SK-N-DZ (cell line): ENCODE results near the gene MUSK.
"Not testable (repeated sequence)": the region's sequence is repeated elsewhere in the genome, so short reads cannot be mapped to it uniquely, and the experiment has no call there.

Experiments used
- DNase-seq: peaks from one replicate; pipeline ENCODE4 v3.0.0-alpha.2; 2015; ENCODE audit warnings: low spot score

The MUSK gene

DNA sequence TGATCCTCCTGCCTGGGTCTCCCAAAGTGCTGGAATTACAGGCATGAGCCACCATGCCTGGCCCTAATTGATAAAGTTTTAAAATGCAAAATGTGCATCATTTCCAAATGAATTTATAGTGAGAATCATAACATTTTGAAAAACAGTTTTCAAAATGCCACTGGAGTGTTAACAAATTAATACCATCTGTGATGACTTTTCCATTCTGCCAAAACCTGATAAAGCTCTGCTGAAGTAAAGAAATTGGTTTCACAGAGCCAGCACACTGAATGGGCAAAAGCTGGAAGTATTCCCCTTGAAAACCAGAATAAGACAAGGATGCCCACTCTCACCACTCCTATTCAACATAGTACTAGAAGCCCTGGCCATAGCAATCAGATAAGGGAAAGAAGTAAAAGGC lies 89.6 kb downstream of the MUSK start:
- no peak for DNase-seq

DNA sequence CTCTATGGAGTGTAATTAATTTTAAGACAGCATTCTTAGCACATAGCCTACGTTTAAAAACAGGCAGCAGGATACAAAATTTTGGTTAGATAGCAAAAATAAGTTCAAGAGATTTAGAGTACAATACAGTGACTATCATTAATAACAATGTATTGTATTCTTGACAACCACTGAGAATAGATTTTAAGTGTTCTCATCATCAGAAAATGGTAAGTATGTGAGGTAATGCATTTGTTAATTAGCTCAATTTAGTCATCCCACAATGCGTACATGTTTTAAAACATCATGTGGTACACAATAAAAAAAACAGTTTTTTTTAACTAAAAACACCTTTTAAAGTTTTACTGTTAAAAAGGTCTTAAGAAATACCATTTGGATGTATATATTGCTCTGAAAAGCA lies 94.2 kb downstream of the MUSK start:
- DNase-seq = no peak

DNA sequence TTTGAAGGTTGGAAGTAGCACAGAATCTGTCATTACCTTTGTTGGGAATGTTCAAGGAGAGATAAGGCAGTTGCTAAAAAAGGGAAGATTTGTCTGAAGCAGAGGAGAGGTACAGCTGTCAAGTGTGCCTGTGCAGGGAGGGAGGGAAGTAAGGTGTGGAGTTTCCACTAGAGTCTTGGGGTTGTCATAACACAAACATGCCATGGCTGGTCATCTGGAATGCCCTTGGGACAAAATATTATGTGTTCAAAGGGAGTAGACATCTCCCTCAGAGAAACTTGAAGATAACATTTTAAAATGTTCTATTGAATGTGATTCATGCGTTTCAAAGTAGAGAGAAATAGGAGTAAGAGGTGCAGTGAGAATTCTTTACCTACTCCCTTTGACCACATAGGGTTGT lies 95.0 kb downstream of the MUSK start:
- DNase-seq = no peak

DNA sequence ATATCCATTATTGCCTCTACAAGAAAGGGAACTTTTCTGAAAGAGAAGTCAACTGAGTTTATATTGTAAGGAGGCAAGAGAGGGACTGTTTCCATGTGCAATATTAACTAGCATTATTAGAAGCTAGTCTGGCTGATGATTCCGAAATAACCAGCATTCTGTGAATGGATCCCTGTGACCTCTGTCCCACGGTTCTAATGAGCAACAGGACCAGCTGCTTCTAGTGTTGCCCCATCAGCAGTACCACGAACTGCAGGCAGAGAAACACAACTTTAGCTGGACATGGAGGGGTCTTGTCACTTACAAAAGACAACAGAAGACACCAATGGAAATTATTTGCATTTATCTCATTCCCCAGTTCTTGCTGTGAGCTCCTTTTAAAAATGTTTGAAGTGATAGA lies 95.4 kb downstream of the MUSK start:
- DNase-seq = no peak

DNA sequence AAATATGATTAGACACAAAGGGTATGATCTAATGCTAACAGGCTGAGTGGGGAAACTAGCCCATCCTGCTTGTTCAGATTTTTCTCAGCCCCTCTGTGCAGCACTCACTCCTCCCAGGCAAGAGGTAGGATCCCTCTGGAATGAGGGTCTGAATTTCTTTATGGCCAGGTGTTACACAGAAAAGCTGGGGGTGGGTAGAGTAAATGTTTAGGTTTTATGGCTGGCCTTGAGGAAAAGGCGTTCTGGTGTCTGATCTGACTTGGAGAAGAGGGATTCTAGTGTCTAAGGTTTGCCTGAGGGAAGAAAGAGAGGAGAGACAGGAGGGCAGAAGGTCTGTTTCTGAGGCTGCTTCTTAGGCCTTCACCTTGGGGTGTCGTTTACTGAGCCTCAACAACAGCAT lies 97.3 kb downstream of the MUSK start:
- no peak for DNase-seq

DNA sequence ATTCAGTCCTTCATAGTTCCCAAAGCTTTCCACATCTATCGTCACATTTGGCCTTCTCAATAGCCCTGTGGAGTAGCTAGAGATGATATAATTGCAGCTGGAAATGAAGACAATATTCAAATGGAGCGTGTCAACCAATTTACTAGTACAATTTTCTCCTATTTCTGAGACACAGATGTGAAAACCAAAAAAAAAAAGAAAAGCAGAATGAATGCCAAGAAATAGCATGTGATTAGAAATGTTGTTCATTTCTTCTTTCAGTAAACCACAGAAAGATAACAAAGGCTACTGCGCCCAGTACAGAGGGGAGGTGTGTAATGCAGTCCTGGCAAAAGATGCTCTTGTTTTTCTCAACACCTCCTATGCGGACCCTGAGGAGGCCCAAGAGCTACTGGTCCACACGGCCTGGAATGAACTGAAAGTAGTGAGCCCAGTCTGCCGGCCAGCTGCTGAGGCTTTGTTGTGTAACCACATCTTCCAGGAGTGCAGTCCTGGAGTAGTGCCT lies 99.0 kb downstream of the MUSK start:
- no peak for DNase-seq

DNA sequence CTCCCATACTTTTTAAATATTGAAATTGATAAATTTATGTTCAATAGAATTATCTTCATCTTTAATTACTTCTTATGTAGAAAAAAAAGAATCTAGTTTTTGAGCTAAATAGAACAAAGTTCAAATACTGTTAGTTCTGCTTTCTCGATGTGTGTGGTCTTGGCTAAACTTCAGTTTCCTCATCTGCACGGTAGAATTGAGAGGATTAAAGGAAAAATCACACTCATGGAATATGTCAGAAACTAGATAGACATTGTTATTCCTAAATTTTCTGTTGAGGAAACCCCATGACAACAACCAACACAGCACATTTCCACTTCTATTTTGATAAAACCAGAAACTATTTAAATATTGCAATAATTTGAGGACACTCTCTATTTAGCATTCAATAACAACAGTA lies 100.3 kb downstream of the MUSK start:
- DNase-seq = no peak

DNA sequence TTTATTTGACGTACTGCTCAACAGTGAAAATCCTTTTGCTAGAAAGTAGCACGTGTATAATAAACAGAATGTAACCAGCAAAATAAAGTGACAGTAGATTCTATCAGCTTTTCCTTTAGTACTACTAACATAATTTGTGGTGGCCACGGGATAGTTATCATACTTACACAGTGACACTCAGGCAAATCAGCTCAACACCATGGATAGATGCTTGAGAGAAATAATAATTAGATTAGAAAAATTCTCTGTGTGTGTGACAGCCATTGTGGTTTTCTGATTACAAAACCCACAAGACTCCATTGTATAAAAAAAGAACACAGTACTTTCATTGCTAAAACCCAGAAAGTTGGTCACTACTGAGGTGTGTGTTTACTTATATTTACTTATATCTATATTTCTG lies 101.1 kb downstream of the MUSK start:
- DNase-seq = no peak

DNA sequence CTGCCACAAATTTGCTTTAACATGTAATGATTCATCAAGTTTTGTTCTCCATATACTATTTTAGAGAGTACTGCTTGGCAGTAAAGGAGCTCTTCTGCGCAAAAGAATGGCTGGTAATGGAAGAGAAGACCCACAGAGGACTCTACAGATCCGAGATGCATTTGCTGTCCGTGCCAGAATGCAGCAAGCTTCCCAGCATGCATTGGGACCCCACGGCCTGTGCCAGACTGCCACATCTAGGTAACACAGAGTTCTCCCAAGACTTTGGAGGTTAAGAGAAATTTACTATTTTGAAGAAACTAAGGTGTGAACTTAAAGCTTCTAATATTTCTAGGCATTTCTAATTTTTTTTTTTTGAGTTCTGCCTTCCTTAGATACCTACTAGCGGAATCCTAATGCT lies 107.1 kb downstream of the MUSK start:
- no peak for DNase-seq

DNA sequence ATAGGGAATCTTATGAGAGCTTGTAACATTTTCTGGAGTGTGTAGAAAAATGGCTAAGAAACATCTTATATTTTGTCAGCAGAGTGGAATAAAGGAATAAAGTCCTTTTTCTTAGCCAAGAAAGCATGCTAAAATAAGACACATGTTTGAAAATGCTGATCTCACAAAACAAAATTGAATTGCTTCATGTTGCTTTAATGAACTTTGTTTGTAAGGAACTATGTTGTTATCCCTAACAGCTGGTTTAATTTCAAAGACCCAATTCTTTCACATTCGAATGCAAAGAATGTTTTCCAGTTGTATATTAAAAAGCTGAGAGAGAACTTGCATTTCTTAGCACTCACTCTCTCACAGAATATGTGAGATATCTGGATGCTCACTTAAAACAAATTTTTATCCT lies 107.6 kb downstream of the MUSK start:
- DNase-seq = no peak

DNA sequence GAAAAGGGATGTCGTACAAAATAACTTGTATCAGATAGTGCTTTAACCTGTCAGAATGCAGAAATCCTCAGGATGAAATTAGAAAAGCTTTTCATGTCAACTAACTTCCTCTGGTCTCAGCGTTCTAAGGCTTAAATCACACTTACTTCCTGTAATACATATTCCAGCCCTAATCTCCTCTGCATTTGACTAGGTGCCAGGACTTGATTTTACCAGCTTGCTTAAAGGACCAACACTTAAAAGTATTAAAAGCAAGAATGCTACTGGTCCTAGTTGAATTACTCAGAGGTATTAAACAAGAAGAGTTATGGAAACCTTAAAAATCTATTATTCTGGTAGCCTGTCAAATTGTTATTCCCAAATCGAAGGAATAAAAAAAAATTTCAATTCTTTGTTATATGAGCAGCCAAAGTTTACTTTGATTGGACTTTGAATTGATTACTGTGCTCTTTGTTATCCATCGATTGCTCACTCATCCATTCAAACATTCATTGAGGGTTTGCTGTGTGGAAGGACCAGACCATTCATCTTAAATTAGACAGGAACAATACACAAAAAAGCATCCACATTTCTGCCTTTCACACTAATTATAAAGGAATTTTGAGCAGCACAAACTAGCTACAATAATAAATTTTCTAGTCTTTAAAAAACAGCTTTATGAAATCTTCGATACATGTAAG lies 108.7 kb downstream of the MUSK start:
- no peak for DNase-seq

DNA sequence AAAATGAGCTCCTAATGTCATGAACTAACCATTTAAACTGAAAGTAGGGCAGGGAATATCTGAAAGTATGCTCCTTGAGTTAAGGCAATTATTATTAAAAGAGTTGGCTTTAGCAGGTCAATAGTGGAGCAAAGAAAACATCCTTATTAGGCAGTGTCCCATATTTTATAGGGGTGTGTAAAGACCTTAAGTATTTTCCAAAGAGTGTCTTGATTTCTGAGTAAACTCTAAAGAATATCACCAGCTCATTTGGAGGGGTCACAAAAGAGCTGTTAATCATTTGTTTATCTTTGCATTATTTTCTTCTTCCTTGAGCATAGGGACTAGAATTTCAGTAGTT lies 109.3 kb downstream of the MUSK start:
- DNase-seq = no peak

DNA sequence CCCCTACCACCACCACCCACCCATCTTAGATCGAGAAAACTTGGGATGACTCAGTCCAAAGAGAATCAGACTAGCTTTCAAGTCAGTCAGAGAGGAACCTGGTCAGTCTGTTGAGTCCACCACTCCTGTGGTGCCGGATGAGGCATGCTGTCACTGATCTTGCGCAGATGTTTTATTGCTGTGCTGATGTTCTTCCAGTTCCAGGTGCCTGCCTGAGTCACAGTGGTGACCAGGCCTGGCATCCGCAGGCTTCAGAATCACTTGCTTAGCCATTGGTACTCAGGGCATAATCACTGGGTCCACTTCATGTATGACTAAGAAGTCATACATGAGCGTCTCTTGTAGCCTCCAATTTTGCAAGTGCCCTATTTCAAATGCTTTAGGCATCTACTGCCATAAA lies 114.1 kb downstream of the MUSK start:
- DNase-seq = no peak

DNA sequence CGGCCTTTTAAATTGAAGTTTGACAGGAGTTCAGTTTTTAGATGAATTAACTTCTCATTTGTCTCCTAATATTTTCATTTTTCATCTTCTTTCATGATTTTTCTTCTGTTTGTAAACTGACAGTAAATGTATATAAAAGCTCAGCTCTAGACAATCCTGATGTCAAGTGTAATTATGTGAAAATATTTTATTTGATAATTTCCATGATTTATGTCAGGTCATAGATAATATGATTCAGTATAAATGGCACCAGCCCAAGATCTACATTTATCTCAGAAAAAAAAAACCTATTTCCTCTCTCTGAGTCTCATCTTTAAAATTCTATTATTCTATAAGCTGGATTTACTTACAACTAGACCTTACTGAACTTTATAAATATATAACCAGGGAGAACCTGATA lies 115.7 kb downstream of the MUSK start:
- no peak for DNase-seq

DNA sequence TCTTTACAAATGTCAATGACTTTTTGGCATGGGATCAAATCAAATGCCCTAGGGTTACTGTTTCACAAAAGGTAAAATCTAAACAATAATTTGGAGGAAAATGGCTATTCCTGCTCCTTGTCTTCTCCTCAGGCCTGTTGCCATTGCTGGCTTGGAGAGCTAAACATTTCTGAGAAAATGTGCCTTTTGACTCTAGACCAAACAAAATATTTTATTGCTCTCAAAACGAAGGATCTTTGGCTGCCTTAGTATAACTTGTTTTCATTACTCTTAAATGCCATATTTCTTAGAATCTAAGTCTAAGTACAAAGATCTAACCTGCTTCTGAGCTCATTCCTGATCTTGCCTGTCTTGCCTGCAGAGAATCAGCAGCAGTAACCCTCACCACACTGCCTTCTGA lies 116.6 kb downstream of the MUSK start:
- DNase-seq = no peak

DNA sequence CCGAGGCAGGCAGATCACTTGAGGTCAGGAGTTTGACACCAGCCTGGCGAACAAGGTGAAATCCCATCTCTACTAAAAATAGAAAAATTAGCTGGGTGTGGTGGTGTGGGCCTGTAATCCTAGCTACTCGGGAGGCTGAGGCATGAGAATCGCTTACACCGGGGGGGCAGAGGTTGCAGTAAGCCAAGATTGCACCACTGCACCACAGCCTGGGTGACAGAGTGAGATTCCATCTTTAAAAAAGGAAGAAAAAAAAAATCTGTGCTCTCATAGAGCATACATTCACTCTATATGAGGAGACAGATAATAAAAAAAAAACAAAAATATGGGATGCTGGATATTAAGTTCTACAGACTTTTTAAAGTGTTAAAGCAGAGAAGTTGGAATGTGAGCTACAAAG lies 119.8 kb downstream of the MUSK start:
- not testable (repeated sequence) for DNase-seq

DNA sequence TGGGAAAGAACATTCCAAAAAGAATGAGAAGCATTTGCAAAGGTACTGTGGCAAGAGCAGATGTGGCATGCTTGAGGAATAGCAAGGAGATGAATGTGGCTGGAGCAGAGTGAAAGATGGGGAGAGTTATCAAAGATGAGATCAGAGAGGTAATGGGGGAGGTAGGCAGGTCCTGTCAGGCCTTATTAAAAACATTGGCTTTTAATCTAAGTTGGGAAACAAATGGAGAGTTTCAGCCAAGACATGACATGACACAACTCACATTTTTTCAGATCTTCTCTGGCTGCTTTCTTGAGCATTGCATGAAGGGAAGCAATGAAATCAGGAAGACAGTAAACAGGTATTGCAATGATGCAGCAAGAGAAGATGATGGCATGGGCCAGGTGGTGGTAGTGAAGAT lies 120.3 kb downstream of the MUSK start:
- no peak for DNase-seq

DNA sequence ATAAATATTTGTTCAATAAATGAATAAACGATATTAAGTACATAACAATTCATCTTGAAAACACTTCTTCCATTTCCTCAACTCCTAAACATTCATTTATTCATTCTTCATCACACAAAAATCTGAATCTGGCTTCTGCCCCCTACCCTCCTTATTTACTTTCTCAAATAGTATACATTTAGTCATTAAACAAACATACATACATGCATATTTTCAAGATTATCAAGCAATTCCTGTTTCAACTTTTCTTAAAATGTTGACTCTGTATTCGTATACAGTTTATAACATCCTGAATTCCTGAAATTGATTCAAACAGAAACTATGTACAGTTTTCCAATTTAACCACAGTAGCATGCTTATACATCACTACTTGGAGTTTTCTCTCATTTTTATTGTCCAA lies 129.0 kb downstream of the MUSK start:
- no peak for DNase-seq

DNA sequence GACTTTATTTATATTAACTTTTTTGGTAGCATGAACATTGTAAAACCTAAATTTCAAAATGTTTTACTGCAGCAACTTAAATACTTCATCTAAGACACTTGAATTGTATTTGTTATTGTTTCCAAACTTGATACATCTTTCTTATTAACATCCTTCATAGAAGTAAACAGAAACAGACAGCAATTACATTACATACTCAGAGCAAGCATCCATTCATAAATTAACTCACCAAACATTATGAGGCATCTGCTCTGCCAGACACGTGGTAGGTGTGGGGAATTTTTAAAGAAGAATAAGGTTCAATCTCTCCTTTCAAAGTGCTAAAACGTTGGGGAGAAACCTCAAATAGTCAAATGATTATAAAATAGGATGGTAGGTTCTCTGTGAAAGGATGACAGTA lies 130.8 kb downstream of the MUSK start:
- no peak for DNase-seq

DNA sequence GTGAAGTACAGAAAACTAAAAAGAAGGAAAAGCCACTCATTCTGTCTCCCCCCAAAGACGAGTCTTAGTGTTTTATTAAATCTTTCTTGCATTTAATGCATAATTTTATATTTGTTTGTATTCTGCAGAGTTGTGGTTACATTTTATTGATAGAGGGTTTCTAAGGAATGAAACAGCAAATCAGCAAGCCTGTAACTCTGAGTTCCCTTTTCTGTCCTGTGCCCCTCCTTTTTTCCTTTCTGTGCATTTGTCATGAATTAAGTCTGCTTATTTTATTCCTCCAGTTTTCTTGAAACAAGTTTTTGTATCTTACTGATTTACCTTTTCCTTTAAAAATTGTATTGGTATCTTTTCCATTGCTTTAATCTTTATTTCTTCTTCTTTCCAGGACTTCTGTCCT lies 132.8 kb downstream of the MUSK start:
- no peak for DNase-seq

DNA sequence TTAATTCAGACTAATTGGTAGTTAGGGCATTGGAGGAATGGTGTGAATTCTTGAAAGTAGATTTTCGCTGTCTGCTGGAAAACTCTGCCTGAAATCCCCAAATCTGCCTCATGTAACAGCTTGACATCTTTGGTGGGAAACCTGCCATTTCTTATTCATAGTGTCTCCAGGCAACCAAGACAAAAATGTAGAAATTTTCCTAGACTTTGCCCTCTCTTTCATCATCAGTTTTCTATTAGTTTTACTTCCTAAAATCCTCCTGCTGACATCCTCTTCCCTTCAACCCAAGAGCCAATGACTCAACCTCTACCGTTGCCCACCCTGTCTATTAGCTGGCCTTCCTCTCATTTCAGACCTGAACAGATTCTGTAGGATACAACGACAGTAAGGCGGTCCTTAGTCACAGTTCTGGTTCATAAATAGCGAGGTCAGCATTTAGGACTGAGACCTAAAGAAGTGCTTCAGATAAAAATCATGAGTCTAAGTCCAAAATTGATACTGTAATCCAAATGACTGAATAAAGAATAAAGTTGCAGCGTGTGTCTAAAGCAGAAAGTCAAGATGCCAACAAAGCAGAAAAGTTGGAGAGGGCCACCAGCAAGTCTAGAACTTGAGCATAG lies 133.9 kb downstream of the MUSK start:
- DNase-seq = no peak

DNA sequence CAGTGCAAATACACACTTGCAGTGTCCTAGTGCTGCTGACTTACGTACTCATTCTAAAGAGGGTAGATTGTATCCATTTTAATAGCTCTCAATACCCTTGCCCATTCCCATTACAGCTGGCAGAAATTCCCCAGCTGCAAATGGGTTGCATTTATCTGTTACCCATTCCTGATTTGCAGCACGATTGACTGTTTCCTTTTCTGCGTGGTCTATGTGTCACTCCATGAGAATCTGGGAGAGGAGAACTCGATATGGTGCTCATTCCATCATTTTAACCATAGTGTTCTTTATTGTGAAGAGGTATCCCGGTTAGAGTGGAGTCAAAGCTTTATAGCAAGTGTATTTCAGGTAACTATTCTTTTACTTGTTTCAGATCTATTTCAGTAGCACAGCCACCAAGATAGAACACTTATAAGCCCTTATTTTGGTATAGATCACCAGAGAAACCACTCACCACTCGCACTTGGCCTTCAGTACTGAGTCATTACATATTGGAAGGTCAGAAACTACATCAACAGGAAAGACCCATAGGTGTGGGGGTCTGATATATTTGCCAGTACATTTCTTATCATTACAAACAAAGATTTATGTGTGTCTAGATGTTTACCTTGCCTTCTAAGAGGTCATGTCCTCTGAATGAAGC lies 139.5 kb downstream of the MUSK start:
- DNase-seq = no peak

DNA sequence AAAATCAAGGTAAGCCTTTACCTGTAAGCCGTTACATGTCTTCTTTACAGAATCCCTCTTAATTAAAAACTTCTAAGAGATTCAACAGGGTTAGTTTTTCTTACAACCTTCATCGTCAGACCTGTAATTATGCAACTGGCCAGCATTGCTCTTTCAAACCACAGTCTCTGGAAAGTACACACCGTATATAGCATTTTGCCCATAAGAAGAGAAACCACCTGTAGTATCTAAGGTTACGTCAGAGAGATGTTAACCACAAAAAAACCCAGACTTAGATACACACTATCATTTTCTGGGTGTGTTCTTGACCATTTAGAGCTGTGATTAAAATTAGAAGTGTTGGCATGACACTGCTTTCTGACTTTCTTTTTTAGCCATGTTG lies 140.0 kb downstream of the MUSK start:
- no peak for DNase-seq
